NCI-H446 (cell line): ENCODE data around the gene TERB2.
"Not testable (repeated sequence)": the region's sequence is repeated elsewhere in the genome, so short reads cannot be mapped to it uniquely, and the experiment has no call there.

ENCODE experiments used
- DNase-seq, 2 experiments: peaks; one replicate each; lab custom pipeline; 2025; lab: John Stamatoyannopoulos, UW

The TERB2 gene

DNA sequence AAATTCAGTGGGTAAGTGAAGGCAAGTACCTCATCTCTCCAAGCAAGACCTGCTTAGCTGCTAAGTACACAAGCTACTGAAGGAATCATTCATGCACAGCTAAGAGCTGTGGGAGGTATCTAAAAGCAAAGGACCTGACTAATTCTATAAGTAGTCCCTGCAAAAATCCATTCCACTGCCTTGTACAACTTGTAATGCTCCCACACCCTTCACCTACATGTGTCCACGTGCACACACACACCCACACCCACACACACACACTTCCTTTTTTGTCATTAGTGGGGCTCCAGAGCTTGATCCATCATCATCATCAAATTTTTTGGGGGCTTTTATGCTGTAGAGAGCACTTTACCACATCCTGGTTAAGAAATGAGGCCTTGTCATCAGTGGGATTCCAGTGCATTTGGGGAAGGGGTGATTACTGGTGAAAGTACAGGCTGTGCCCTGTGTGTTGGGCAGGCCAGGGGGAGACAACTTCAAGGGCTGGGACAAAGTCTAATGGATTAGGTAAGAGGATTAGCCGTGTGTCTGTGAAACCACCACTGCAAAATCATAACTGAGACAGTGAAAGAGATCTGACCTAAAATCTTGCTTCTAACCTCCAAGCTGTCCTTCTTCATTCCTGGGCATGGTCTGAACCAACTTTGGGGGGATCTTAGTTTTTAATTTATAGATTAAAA is 47.4 kb downstream of the TERB2 start:
- DNase-seq: not testable (repeated sequence)

DNA sequence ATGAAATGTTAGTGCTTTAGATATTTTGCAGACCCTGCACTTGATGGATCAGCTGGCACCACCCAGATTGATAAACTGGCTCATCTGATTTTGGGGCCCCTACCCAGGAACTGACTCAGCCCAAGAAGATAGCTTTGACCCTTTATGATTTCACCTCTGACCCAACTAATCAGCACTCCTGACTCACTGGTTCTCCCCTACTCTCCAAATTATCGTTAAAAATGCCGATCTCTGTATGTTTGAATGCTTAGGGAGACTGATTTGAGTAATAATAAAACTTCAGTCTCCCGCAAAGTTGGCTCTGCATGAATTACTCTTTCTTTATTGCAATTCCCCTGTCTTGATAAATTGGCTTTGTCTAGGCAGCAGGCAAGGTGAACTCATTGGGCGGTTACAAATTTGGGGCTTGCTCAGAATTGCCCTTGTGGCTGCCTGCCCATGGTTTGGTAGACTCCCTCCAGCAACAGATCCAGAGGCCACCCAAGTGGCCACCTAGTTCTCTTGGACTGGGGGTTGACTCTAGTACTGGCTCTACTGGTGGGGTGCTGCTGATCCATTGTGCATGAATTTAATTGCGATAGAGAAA is 48.2 kb downstream of the TERB2 start:
- DNase-seq: not testable (repeated sequence)

DNA sequence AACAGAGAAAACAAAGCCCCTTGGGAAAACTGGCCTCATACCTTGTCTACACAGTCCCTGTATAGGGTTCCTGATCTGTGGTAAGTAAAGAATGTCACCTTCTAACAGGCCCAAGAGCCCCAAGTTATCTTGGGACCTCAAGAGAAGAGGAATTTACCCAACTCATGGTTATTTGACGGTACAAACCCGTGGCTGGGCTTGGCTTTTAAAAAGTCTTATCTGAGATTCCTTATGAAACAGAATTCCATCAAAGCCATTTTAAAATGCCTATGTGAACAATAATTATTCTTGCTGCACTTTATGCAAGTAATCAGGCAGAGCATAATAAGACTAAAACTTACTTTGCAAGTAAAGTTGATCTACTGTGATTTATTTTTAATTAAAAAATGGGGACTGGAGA is 52.6 kb downstream of the TERB2 start:
- DNase-seq: no peak

DNA sequence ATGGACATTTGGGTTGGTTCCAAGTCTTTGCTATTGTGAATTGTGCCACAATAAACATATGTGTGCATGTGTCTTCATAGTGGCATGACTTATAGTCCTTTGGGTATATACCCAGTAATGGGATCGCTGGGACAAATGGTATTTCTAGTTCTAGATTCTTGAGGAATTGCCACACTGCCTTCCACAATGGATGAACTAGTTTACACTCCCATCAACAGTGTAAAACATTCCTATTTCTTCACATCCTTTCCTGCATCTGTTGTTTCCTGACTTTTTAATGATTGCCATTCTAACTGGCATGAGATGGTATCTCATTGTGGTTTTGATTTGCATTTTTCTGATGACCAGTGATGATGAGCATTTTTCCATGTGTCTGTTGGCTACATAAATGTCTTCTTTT is 58.6 kb downstream of the TERB2 start:
- not testable (repeated sequence) for DNase-seq

DNA sequence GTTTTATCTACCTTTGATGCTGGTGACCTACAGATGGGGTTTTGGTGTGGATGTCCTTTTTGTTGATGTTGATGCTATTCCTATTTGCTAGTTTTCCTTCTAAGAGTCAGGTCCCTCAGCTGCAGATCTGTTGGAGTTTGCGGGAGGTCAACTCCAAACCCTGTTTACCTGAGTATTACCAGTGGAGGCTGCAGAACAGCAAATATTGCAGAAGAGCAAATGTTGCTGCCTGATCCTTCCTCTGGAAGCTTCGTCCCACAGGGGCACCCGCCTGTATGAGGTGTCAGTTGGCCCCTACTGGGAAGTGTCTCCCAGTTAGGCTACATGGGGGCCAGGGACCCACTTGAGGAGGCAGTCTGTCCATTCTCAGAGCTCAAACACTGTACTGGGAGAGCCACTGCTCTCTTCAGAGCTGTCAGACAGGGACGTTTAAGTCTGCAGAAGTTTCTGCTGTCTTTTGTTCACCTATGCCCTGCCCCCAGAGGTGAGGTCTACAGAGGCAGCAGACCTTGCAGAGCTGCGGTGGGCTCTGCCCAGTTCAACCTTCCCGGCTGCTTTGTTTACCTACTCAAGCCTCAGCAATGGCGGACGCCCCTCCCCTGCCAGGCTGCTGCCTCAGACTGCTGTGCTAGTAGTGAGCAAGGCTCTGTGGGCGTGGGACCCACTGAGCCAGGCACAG is 63.9 kb downstream of the TERB2 start:
- DNase-seq: not testable (repeated sequence)

DNA sequence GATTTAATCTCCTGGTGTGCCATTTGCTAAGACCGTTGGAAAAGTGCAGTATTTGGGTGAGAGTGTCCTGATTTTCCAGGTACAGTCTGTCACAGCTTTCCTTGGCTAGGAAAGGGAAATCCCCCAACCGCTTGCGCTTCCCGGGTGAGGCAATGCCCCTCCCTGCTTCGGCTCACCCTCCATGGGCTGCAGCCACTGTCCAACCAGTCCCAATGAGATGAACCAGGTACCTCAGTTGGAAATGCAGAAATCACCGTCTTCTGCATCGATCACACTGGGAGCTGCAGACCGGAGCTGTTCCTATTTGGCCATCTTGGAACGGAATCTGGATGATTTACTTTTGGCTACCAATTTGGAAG is 64.4 kb downstream of the TERB2 start:
- DNase-seq: not testable (repeated sequence)

DNA sequence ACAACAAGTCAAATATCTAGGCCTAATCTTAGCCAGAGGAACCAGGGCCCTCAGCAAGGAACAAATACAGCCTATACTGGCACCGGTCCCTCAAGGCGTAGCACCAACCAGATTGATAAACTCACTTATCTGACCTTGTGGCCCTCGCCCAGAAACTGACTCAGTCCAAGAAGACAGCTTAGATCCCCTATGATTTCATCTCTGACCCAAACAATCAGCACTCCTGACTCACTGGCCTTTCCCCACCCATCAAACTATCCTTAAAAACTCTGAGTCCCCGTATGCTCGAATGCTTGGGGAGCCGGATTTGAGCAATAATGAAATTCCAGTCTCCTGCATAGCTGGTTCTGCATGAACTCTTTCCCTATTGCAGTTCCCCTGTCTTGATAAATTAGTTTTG is 64.9 kb downstream of the TERB2 start:
- no peak for DNase-seq

DNA sequence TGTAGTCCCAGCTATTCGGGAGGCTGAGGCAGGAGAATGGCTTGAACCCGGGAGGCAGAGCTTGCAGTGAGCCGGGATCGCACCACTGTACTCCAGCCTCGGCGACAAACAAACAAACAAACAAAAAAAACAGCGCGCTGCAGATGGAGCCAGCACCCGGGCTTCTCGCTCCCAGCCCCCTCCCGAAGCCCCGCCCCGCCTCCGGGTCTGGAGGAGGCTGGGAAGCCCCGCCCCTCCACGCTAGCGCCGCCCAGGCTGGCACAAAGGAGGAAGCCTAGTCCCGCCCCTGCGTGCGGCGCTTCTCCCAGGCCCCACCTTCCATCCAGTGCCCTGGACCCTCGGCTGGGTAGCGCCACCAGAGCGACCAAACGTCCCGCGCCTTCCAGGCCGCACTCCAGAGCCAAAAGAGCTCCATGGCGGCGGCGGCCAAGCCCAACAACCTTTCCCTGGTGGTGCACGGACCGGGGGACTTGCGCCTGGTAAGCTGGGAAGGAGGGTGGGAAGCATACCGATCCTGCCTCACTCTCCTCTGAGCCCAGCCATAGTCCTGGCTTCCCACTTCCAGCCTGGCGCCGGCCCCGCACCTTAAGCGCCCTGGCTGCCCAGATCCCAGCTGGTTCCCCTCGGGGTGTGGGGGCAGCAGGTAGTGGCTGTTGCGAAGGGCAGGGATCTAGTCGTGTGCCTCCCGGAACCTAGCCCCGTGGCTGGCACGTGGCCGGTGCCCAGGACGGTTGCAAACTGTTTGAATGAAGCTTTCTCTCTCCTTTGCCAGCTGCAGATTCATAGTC is 66.6 kb downstream of the TERB2 start, which contains the start of gene SORD:
SORD (plus strand) TSS at position 325 of the 788 bp plus-strand sequence; CDS start at position 414, 89 bp downstream.
- peak; percentile 52 to 91 for DNase-seq

DNA sequence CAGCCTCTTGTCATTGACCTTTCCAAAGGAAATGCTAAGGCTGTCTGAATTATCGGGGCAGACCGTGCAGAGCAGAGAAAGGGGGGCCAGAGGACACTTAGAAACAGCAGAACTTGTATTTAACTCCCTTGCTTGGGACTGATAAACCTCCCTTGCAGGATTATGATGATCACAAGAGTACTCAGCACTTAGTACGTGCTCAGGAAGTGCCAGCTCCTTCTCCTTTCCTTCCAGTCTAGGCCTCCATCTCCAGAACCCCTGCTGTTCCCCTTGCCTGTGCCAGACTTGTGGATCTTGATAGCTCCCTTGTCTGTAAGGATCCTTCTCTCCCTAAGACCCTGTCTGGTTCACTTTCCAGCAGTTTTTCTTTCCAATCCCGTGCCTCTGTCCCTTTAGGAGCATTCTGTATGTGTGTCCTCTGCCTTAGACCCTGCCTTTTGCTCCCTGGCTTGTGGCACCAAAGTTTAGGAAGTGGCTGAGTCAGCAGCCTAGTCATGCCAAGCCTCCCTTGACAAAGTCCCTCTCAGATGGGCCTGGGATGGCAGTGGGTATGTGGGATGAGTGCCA is 67.3 kb downstream of the TERB2 start:
- DNase-seq: peak; percentile 49 to 66

DNA sequence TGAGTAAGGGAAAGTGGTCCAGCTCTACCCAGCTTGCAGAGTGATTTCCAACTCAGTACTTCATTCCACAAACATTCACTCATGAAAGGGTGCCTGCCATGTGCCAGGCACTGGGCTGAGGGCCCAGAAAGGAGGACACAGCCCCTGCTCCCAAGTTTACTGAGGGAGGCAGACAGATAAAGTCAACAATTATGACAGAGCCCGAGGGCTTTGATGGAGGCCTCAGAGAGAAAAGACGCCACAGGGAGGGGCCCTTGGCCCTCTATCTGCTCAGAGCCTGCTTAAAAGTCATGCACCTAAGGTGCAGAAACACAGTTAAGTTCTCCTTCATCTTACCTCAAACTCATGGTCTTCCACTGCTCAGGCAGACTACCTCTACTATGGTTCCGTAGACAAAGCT is 68.2 kb downstream of the TERB2 start:
- peak; percentile 28 to 62 for DNase-seq

DNA sequence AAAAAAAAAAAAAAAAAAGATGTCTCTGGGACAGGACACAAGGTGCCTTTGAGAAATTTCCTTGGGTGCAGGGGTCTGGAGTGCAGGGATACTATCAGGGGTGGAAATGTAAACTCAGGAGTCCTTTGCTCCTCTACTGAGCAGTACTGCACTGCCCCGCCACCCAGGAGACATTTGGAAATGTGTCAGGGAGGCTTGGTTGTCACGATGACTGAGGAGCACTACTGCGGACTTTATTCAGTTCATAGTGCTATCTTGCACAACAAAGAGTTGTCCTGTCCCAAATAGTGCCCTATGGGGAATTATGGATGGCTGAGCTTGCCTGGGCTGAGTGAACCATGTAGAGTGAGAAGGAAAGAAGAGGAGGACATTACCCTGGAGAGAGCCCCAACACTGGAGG is 69.1 kb downstream of the TERB2 start:
- not testable (repeated sequence) for DNase-seq

DNA sequence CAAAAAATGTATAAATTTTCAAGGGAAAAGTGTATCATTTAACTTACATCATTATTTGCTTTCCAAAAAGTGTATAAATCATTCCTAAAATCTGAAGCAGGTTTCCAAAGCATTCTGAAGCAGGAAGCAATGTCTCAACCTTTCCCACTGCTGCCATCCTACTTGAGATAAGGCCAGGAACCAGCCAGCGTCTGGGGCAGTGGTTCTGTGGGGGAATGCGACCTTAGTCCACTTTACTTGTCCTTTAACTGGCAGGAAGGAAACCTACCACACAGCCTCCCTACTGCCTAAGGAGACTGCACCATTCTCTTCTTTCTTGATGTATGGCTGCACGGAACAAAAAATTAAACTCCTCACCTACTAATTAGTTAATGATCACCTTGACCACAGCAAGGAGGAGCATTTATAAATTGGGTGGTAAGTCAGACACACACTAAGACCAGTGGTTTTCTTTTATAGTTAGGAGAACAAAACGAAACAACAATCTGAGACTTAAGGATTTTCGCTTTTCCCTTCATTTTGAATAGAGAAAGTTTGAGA is 70.2 kb downstream of the TERB2 start:
- DNase-seq: no peak

DNA sequence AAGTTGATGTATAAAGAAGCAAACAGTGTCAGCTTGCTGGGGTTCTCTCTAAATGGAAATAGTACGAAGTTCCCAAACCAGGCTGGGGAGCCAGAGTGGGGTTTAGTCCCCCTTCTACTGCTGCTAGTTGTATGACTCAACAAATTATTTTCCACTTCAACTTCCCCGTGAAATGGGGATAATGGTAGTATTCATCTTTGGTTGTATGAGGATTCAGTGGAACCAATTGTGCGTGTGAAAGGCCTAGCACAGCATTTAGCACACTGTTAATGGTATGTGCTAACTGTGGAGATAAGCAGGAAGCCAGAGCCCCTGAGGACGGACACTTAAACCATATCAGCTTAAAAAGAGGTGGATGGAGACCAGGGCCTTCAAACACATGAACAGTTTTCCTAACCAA is 70.7 kb downstream of the TERB2 start:
- no peak for DNase-seq
